H1 (cell line): ENCODE results near the gene PPP1R15B. TPM values are rescaled to one million over a fixed set of nuclear protein-coding genes. Genes with fewer than 3 reads are reported as not detected.

Experiments
- JUND ChIP-seq: IDR thresholded peaks from 2 replicates; pipeline ENCODE4 v1.6.1; 2011; ENCODE audit warnings: mild to moderate bottlenecking, improper control_type of control experiment, low read length
- SIN3A ChIP-seq, 2 experiments: IDR thresholded peaks in 1 of 2; conservative IDR thresholded peaks in 1 of 2; 2 replicates each; pipeline ENCODE4 v1.6.1; 2011 to 2012; ENCODE audit warnings: low read length in 2 of 2, improper control_type of control experiment in 1 of 2, low read depth in 1 of 2, mild to moderate bottlenecking in 1 of 2
- polyA plus RNA-seq, 7 experiments: library from polyadenylated mRNA; depleted of rRNA in 3 of 7; stranded (reverse) in 5 of 7; unstranded in 2 of 7; fragments of >200 nt in 5 of 7; fragments of 200-250 nt in 2 of 7; gene quantifications; 1 replicate in 5 of 7; 2 replicates in 1 of 7; 4 replicates in 1 of 7; pipeline versions ENCODE4 v1.2.1 to v1.2.3, GENCODE V29; 2011 to 2013; ENCODE audit warnings: missing spikeins in 2 of 7, mixed read lengths in 2 of 7
- total RNA-seq: library from RNA; stranded (reverse); fragmentation: NEBNext Ultra II Directional; extraction: Animal tissue kit (Norgen Biotek cat#: 25700); gene quantifications from 2 replicates; pipeline ENCODE4 v1.2.1, GENCODE V29; 2021
- TF ChIP-seq, protein P1 (sequence below), 3 experiments: IDR thresholded peaks; 1 replicate in 2 of 3; 2 replicates in 1 of 3; pipeline versions ENCODE4 v1.5.1 to v1.6.1; 2011; ENCODE audit warnings: low read length in 3 of 3, mild to moderate bottlenecking in 3 of 3, inconsistent platforms in 2 of 3, low read depth in 1 of 3, moderate library complexity in 1 of 3; ENCODE audit not compliant: insufficient read depth in 1 of 3; ENCODE audit errors: control extremely low read depth in 1 of 3
- TF ChIP-seq, protein P2 (sequence below): IDR thresholded peaks from 2 replicates; pipeline ENCODE4 v1.6.1; 2012; ENCODE audit warnings: inconsistent platforms

Gene PPP1R15B
- total and polyA plus RNA-seq, 2 of the 8 experiments (the other 6 are each of a cell fraction or from before 2014, with no cell fraction given) = 14.4 to 72.2 TPM

DNA sequence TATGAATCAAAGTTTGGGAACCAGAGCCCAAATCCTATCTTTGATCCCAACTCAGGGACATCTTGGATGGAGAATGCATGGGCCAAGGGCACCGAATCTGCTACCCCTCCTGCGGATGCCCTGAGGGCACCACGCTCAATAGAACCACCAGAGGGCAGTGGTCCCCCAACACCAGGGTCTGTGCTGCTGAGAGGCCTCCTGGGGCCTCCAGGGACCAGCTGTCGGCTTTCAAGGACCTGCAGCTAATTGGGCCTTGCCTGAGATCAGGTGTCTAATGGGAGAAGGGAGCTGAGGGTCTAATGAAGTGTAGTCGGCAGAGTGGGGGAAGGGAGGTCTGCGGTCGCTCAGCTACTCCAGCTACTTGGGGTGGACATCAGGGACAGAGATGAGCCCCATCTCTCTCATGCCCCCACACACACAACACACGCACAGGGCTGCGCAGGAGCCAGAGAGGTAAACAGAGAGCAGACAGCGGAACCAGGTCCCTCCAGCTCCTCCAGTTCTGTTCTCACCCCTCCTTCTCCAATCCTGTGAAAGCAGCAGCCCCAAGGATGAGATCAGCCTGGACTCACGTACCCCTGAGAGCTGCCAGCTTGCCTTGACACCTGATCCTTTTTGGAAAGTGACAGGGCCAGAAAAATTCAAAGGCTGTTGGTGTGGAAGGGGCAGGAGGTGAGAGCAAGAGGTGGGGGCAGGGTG lies 34.9 kb upstream of the PPP1R15B start (continued):
- TF ChIP-seq, protein P1, sequence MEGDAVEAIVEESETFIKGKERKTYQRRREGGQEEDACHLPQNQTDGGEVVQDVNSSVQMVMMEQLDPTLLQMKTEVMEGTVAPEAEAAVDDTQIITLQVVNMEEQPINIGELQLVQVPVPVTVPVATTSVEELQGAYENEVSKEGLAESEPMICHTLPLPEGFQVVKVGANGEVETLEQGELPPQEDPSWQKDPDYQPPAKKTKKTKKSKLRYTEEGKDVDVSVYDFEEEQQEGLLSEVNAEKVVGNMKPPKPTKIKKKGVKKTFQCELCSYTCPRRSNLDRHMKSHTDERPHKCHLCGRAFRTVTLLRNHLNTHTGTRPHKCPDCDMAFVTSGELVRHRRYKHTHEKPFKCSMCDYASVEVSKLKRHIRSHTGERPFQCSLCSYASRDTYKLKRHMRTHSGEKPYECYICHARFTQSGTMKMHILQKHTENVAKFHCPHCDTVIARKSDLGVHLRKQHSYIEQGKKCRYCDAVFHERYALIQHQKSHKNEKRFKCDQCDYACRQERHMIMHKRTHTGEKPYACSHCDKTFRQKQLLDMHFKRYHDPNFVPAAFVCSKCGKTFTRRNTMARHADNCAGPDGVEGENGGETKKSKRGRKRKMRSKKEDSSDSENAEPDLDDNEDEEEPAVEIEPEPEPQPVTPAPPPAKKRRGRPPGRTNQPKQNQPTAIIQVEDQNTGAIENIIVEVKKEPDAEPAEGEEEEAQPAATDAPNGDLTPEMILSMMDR (IDR thresholded peaks at IDR 0.05; ENCODE audit: control extremely low read depth in 1 of 3, insufficient read depth in 1 of 3, low read depth in 1 of 3, low read length in 3 of 3) = peak; percentile 88 to 97 (median 93)
- TF ChIP-seq, protein P2, sequence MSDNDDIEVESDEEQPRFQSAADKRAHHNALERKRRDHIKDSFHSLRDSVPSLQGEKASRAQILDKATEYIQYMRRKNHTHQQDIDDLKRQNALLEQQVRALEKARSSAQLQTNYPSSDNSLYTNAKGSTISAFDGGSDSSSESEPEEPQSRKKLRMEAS = 0 out of 2 replicates have a peak, but pooled peaks have one; percentile 27
- TF ChIP-seq JUND (0 out of 2 replicates have a peak, but pooled peaks have one; percentile 25), SIN3A (conservative IDR thresholded peaks at IDR 0.05 in 1 of 2, IDR thresholded peaks at IDR 0.05 in 1 of 2; ENCODE audit: low read depth in 1 of 2, low read length in 2 of 2) (peak in 1 of 2 experiments; percentile 85; a peak in 2 of 4 replicates)
